Activated T-helper 9 cell treated with anti-CD3 and anti-CD28 coated beads, Interleukin-2, amount 50 U/mL, for 16 hours (primary cell): ENCODE results near the gene ABCF2.

Source experiments
- DNase-seq: peaks from one replicate; pipeline ENCODE4 v3.0.0-alpha.2; 2020; ENCODE audit warnings: low read depth

The ABCF2 gene

DNA sequence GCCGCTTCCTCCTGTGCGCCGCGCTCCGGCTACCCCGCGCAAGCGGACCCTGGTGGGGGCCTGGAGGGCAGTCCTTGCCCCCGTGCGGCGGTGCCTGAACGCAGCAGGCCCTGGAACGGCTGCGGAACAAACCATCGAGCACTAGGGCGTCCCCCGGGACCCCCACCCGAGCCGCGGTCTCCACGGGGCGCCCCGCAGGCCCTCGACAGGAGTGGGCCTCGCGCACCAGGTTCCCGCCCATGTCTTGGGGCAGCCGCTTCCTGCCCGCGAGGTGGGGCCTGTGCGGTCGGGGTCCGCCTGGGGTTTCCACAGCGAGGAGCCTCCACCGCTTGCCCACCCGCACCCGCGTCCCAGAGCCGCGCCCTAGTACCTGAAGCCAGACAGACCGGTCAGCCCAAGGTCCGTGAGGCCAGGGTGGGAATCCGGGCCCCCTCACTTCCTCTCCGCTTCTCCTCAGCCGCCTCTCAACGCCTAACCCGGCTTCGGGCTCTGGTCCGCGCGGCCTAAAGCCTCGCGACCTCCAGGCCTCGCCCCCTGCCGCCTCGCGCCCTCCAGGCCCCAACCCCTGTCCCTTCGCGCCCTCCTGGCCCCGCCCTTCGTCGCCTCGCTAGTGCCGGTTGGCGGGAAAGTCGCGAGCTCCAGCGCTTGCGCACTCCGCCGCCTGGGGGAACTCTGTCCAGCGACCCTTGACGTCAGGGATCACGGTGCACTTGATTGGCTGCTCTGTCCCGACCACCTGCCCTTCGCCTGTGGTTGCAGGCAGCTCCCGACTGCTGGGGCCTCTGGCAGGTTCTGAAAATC lies 52.6 kb downstream of the ABCF2 start:
- no peak for DNase-seq

DNA sequence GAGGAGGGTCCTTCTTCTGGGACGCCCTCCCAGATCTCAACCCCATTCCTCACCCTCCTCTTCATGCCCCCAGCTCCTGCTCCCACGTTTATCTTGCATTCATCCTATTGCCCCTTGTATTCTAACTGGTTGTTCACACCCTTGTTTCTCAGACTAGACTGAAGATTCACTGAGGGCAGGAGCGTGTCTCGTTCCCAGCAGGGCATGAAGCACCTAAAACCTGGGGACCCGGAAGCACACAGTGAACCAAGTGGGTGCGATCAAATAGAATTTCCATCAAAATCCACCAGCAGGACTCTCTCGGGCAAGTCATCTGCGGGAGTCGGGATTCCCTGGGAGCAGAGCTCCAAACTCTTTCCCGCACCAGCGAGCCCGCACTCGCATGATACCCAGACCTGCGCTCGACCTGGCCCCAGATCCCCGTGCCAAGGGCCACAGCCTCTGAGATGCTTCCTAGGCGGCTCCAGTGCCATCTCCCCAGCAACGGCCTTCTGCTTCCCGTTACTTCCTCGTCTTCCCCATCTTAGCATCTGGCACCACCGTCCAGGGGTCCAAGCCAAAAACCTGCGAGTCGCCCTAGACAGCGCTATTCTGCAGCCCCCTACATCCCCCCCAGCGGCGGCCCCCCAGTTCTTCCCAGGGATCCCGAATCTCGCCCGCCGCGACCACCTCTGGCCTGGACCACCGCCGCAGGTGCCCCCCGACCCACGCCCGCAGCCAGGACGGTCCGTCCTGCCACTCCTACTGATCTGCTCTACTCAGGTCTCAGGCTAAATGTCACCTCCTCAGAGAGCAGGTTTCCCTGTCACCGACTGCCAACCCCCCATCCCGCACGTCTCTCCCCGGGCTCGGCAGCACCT lies 53.4 kb downstream of the ABCF2 start:
- DNase-seq: no peak

DNA sequence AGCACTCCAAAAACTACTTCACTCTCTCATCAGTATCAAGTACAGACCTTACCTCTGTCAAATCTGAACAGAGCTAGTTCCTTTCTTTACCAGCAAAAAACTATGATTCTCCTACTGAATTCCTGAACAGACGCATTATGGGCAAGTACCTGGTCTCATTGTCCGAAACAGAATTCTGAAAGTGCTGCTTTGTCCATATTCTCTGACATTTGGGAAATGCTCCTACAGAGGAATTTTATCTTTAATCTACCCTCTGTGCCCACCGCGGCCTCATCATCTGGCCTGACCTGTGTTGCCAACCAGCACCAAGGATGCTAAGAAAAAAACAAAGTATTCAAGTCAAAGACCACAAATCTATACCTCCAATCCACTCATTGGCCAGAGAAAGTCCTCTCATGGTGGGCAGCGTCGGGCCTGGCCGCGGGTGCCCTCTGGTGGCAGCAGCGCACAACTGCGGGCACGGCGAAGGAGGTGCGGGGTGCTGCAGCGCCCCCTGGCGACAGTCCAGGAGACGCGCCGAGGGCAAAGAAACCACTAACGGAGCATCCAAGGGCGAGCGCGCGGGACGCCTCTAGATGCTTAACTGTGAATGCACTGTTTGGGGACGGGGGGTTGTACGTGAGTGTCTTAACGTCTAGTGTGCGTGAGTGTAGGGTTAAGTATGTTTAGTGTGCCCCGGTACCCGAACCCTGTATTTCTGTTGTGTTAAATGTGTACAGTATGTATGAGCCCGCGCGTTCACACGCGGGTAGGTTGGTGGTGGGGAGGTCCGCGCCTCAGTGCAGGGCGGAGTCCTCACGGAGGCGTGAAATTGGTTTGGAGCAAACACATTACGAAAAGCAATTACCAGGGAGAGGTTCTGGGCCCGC lies 54.5 kb downstream of the ABCF2 start:
- DNase-seq: peak; percentile 73

DNA sequence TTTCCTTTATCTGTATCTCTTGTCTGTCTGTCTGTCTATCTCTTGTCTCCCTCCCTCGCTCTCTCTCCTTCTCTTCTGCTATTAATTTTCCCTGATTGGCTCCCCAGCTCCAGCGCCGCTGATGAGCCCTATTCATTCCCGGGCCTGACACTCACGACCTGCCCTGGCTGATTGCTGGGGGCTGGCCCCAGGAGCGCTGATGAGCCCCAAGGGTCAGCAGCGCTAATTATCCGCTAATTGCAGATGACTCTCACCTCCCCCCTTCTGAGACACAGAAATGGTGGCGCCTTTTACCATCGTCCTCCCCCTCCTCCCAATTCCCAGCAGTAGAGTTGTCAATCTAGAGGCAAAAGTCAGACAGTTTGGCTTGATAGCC lies 58.2 kb downstream of the ABCF2 start:
- DNase-seq: no peak

DNA sequence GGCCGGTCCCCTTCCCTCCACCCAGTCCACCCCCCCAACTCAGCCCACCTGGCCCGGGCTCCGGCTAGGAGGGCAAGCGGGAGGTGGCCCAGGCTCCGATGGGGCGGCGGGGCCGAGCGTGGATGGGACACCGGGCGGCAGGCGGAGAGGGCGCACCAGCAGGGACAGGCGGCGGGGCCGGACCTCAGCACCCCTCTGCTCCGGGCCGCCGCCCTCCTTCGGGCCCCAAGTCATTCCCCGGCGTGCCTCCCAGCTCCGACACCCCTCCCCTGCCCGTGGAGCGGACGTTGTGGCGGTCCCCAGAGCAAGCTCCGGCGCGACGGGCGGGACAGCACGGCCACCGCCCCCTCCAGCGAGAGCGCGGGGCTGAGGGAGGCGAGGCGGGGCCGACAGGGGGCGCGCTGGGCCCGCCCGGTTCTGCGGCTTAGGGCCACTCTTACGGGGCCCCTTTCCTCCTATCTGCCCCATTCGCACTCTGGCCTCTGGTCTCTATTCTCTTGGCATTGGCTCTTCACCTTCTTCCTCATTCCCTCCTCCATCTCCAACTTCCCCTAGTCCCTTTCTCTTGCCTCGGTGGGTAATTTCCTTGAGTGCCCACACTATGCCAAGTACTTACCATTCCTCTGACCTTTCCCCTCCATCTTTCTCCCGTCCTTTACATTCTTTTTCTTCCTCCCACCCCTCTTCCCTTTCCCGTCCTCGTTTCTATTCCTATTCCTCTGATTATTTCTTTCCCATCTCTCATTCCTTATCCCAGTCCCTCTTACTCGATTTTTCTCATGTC lies 58.8 kb downstream of the ABCF2 start:
- peak; percentile 46 for DNase-seq

DNA sequence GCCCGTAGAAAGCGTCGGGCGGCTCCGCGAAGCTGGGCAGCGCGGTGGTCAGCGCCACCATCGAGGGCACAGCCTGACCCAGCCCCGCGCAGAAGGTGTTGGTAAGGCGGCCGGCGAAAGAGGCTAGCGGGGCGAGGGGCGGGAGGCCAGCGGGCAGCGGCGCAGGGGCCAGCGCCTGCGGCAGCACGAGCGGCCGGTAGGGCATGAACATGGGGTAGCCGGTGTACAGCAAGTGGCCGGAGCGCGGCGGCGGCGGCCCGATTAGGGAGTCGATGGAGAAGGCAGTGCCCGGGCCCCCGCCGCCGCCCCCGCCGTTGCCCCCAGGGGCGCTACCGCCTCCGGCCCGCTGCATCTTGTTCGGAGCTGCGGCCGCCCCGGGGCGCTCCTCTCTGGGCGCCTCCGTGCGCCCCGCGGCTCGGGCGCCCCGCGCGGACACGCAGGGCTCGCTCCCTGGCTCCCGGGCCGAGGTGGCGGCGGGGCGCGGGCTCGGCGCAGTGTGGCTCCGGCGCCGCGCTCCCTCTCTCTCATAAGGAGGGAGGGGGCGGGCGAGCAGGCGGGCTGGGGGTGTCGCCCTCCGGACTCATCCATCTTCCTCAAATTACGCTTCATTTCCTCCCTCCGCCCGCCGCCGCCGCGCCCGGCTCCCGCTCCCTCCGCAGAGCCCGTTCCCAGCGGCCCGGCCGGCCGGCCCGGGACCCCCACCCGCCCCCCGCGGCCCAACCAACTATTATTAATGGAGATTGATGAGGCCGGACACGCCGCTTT lies 59.6 kb downstream of the ABCF2 start, which contains the start of gene GBX1:
TSS of gene GBX1 (minus strand) at position 498 of the 765 bp plus-strand sequence. CDS start at position 352, 146 bp downstream.
- DNase-seq: no peak

DNA sequence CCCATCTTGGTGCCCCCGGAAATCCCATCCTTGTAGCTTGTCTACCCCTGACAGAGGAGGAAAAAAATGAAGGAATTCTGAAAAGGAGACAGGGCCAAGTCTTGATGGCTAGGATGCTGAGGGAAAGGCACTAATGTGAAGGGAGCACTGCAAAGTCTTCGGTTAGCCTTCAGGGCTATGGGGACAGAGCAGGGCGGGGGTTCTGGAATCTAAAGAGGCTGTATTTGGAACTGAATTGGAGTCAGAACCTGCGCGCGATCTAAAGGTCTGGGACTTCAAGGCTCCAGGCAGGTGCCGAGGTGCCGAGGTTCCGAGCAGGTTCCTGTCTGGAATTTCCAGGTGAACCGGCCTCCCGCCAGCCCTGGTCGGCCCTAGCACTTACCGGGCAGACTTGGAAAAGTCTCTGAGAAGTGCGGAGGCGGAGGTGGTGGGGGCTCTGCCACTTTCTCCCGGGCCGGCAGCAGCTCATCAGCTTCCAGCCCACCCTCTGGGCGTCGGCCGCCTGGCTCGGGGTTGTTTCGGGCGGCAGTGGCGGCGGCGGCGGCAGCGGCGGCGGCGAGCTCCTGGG lies 60.3 kb downstream of the ABCF2 start:
- no peak for DNase-seq
